Measurements from ENCODE around the gene L2HGDH.

L2HGDH gene

DNA sequence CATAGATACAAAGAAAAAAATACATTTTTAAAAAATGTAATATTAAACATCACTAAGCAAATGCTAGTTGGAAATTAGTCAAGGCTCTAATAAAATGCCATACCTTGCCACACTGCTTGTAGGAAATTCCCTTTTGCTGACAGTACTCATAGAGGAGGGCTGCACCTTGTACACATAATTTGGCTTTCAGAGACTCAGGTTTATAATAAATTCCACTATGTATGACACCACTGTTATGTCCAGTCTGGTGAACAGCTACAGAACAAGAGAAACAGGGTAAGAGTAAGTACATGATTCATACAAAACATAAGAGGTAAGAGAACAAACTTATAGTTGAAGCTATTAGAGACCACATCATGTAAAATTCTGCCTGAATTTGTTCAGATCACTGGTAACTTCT is 10.1 kb downstream of the L2HGDH start:
- TF ChIP-seq, protein P1, sequence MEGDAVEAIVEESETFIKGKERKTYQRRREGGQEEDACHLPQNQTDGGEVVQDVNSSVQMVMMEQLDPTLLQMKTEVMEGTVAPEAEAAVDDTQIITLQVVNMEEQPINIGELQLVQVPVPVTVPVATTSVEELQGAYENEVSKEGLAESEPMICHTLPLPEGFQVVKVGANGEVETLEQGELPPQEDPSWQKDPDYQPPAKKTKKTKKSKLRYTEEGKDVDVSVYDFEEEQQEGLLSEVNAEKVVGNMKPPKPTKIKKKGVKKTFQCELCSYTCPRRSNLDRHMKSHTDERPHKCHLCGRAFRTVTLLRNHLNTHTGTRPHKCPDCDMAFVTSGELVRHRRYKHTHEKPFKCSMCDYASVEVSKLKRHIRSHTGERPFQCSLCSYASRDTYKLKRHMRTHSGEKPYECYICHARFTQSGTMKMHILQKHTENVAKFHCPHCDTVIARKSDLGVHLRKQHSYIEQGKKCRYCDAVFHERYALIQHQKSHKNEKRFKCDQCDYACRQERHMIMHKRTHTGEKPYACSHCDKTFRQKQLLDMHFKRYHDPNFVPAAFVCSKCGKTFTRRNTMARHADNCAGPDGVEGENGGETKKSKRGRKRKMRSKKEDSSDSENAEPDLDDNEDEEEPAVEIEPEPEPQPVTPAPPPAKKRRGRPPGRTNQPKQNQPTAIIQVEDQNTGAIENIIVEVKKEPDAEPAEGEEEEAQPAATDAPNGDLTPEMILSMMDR (IDR thresholded peaks at IDR 0.05; ENCODE audit: insufficient read depth, low read depth, low read length, missing control alignments) = no peak
- no peak for DNase-seq (ENCODE audit: low read depth)
- H3K4me3 ChIP-seq (ENCODE audit: low read depth, low read length) = no peak overlapping the region

GRCh38 chr14:50299585-50299984 is 12.4 kb downstream of the L2HGDH start:
- no peak overlapping the region for H3K4me3 ChIP-seq (ENCODE audit: low read depth, low read length)
- no peak for DNase-seq (ENCODE audit: low read depth)
- TF ChIP-seq, protein P1 (IDR thresholded peaks at IDR 0.05; ENCODE audit: insufficient read depth, low read depth, low read length, missing control alignments) = no peak

DNA sequence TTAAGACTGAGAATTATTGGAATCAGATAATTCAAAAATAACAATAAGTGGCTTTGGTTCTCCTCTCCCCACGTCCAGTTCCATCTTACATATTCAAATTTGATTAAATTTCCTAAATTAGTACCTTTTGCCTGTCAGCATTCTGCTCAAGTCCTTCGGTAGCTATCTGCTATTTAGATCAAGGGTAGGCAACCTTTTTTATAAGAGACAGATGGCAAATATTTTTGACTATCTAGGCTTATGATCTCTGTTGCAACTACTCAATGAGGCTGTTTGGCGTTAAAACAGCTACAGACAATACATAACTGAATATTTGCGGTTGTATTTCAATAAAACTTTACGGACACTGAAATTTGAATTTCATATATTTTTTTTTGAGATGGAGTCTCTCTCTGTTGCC is 21.7 kb downstream of the L2HGDH start:
- TF ChIP-seq, protein P1 (IDR thresholded peaks at IDR 0.05; ENCODE audit: insufficient read depth, low read depth, low read length, missing control alignments) = no peak
- DNase-seq (ENCODE audit: low read depth) = no peak

DNA sequence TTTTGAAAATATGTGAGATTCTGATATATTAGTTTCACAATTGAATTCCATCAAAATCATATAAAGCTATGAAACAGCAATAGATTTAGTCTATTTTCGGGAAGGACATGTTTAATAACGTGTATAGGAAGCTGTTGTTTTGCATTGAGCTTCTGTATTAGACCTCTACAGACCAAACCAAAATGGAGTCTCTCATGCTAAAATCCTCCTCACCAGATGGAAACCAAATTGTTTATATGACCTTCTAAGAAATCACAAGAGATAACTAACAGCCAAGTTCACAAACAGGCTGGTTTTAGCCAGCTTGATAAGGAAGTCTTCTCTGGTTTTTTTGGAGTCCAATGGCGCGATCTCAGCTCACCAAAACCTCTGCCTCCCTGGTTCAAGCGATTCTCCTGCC is 23.9 kb downstream of the L2HGDH start:
- H3K4me3 ChIP-seq (ENCODE audit: low read depth, low read length) = no peak overlapping the region
- TF ChIP-seq, protein P1 (IDR thresholded peaks at IDR 0.05; ENCODE audit: insufficient read depth, low read depth, low read length, missing control alignments) = no peak
- no peak for DNase-seq (ENCODE audit: low read depth)

More for the DNA sequence above, 21.7 kb downstream of the L2HGDH start:
- no peak overlapping the region for H3K4me3 ChIP-seq (ENCODE audit: low read depth, low read length)

- TF ChIP-seq, protein P1 (IDR thresholded peaks at IDR 0.05; ENCODE audit: insufficient read depth, low read depth, low read length, missing control alignments) = no peak
- H3K4me3 ChIP-seq (ENCODE audit: low read depth, low read length) = no peak overlapping the region
- no peak for DNase-seq (ENCODE audit: low read depth)
These were observed 26.2 kb downstream of the L2HGDH start for GRCh38 chr14:50285861-50286260.

DNA sequence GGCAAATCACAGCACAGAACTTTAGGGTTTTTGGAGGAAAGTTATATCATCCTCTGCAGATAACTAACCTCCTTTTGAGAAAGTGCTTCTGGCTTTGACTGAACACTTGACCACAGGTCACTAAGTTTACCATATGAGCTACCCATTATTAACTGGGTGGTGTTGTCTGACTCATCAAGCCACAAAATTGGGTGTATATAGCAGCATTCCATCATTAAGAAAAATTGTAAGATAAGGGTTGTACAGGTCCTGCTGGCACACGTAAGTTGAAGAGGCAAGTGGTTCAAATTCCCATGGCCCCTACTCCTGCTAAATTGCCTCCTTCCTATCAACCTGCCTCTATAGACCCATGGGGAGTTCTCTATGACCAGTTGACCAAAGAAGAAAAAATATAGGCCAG is 39.5 kb downstream of the L2HGDH start:
- no peak overlapping the region for H3K4me3 ChIP-seq (ENCODE audit: low read depth, low read length)
- DNase-seq (ENCODE audit: low read depth) = no peak
- TF ChIP-seq, protein P1 (IDR thresholded peaks at IDR 0.05; ENCODE audit: insufficient read depth, low read depth, low read length, missing control alignments) = no peak

DNA sequence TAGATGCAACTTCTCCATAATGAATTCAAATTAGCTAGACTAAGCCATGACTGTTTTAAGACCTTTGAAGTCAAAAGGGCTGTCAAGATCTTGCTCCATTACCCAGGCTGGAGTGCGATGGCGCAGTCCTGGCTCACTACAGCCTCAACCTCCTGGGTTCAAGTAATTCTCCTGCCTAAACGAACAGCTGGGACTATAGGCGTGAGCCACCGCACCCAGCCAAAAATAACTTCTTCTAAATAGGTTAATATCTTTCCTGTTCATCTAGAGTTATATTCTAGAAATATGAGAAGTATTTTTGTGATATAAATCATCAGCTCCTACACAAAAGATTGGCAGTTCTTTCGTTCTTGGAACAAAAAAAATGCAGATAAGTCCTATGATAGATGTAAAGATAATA is 41.1 kb downstream of the L2HGDH start:
- H3K4me3 ChIP-seq (ENCODE audit: low read depth, low read length) = no peak overlapping the region
- no peak for DNase-seq (ENCODE audit: low read depth)
- TF ChIP-seq, protein P1 (IDR thresholded peaks at IDR 0.05; ENCODE audit: insufficient read depth, low read depth, low read length, missing control alignments) = no peak
